Tibial artery (tissue), 4 donors: ENCODE results near the gene SMIM27.
"Not testable (repeated sequence)": the region's sequence is repeated elsewhere in the genome, so short reads cannot be mapped to it uniquely, and the experiment has no call there.

Source experiments
- DNase-seq, 2 donors: peaks; one replicate each; pipeline ENCODE4 v3.0.0-alpha.2; 2019
- H3K27ac ChIP-seq, 2 donors: fragments of 200-600 bp; sonication (generic) in 1 of 2; 1 replicate in 1 of 2; 2 replicates in 1 of 2; pipeline ENCODE4 v1.5.1; 2018 to 2019; ENCODE audit warnings: mild to moderate bottlenecking in 1 of 2
- H3K27me3 ChIP-seq, 2 donors: fragments of 200-600 bp; sonication (generic) in 1 of 2; one replicate each; pipeline versions ENCODE4 v1.5.1 to v1.6.0; 2016 to 2019
- H3K36me3 ChIP-seq, 3 donors: fragments of 200-600 bp; sonication (generic) in 2 of 3; one replicate each; pipeline ENCODE4 v1.5.1; 2016 to 2019; ENCODE audit warnings: mild to moderate bottlenecking in 2 of 3
- H3K4me1 ChIP-seq, 4 donors: fragments of 200-600 bp; sonication (generic) in 2 of 4; 1 replicate in 3 of 4; 2 replicates in 1 of 4; pipeline ENCODE4 v1.5.1; 2016 to 2019
- H3K4me3 ChIP-seq, 2 donors: fragments of 200-600 bp; sonication (generic) in 1 of 2; 1 replicate in 1 of 2; 2 replicates in 1 of 2; pipeline ENCODE4 v1.5.1; 2018 to 2019; ENCODE audit warnings: mild to moderate bottlenecking in 2 of 2
- H3K9me3 ChIP-seq, 3 donors: fragments of 200-600 bp; sonication (generic) in 1 of 3; one replicate each; pipeline ENCODE4 v1.5.1; 2016 to 2019
- intact Hi-C: fragments of 100-400 bp; cut with DNase I; formaldehyde crosslinking; loops from one replicate; pipeline ENCODE4 v1.15.0; 2023; ENCODE audit warnings: low total_unique reads
- TF ChIP-seq, protein P1 (sequence below), 2 experiments: fragments of 200-600 bp in 1 of 2; fragments of 450-650 bp in 1 of 2; IDR thresholded peaks; one replicate each; pipeline ENCODE4 v1.5.1; 2017 to 2019; ENCODE audit warnings: antibody characterized with exemption in 2 of 2, mild to moderate bottlenecking in 1 of 2, moderate library complexity in 1 of 2

Gene SMIM27

DNA sequence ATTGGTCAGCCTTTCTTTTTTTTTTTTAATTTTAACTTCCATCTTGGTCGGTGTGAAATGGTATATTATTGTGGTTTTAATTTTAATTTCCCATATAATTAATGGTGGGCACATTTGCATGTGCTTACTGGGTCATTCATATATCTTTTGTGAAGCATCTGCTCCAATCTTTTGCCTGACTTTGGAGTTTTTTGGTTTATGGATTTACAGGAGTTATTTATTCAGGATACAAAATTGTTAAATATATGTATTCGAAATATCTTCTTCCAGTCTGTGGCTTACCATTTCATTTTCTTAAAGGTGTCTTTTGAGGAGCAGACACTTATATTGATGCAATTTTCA lies 25.4 kb upstream of the SMIM27 start:
- Histone ChIP-seq H3K9me3 (peaks cover 0 to 2% (median 0%) of the 10 kb centered on the region in 3 donors), H3K4me1 (peaks cover 0 to 36% (median 15%) of the 10 kb centered on the region in 4 donors), H3K27me3 (no peaks in the 10 kb centered on the region), H3K27ac (peak overlapping the region; percentile 82 to 85), H3K4me3 (peak overlapping the region; percentile 61 to 62), H3K36me3 (no peaks in the 10 kb centered on the region)
- intact Hi-C loops, result no loop called here
- DNase-seq, result no peak
- TF ChIP-seq, protein P1, sequence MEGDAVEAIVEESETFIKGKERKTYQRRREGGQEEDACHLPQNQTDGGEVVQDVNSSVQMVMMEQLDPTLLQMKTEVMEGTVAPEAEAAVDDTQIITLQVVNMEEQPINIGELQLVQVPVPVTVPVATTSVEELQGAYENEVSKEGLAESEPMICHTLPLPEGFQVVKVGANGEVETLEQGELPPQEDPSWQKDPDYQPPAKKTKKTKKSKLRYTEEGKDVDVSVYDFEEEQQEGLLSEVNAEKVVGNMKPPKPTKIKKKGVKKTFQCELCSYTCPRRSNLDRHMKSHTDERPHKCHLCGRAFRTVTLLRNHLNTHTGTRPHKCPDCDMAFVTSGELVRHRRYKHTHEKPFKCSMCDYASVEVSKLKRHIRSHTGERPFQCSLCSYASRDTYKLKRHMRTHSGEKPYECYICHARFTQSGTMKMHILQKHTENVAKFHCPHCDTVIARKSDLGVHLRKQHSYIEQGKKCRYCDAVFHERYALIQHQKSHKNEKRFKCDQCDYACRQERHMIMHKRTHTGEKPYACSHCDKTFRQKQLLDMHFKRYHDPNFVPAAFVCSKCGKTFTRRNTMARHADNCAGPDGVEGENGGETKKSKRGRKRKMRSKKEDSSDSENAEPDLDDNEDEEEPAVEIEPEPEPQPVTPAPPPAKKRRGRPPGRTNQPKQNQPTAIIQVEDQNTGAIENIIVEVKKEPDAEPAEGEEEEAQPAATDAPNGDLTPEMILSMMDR (IDR thresholded peaks at IDR 0.05), result no peak

DNA sequence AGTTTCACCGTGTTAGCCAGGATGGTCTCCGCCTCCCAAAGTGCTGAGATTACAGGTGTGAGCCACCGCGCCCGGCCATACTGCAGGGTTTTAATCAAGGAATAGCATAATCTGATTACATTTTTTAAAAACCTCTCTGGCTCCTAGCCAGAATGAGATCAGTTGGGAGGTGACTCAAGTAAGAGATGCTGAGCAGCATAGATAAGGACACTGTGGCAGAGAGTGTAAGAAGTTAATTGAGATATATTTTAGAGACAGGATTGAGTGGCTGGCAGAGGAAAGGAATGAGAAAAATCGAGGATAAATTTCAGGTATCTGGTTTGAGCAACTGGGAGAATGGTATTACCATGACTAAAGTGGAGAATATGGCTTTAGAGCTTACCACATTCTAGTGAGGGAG lies 18.8 kb upstream of the SMIM27 start:
- intact Hi-C loops, result no loop called here
- TF ChIP-seq, protein P1 (IDR thresholded peaks at IDR 0.05), result no peak
- no peaks in the 10 kb centered on the region for H3K4me1 ChIP-seq
- no peak overlapping the region for H3K4me3 ChIP-seq
- no peak overlapping the region for H3K27ac ChIP-seq
- H3K36me3 ChIP-seq, result no peaks in the 10 kb centered on the region
- DNase-seq, result no peak
- peaks cover 0 to 2% (median 0%) of the 10 kb centered on the region in 3 donors for H3K9me3 ChIP-seq
- H3K27me3 ChIP-seq, result no peaks in the 10 kb centered on the region

DNA sequence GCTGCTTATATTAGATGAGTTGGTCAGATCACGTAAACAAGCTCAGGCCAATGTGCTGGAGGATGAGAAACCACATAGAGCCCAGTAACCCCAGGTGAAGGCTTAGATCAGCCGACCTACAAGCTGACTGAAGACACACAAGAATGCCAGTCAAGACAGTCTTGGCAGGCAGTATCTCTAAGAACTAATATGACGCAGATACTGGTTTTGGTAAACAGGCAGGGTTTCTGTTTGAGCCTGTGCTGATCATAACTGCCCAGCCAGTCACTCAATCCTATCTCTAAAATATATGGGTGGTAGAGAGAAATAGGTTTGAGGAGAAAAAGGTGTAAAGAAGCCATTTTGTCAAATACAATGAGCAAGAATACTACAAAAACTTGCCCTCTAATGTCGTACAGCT lies 18.3 kb upstream of the SMIM27 start:
- intact Hi-C loops, result no loop called here
- no peak overlapping the region for H3K4me3 ChIP-seq
- no peak overlapping the region for H3K27ac ChIP-seq
- no peaks in the 10 kb centered on the region for H3K36me3 ChIP-seq
- no peak for DNase-seq
- peaks cover 0 to 2% (median 0%) of the 10 kb centered on the region in 3 donors for H3K9me3 ChIP-seq
- no peaks in the 10 kb centered on the region for H3K27me3 ChIP-seq
- TF ChIP-seq, protein P1 (IDR thresholded peaks at IDR 0.05), result no peak
- H3K4me1 ChIP-seq, result no peaks in the 10 kb centered on the region

DNA sequence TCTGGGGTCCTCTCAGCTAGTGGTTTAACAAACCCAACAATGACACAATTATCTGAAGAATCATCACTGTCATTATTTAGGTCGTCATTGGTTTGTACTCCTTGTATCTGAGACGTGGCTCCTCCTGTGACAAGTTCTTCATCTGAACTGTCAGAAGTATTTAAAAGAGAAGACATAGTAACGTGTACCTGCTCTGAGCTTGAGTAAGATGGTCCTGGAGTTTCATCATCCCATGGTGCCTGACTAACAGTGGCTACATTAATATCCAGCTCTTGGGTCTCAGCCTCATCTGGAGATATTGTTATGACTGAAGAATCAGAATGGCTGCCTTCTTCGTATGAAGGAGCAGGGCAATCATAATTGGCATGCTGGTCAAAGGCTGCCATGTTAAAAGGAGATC lies 9.1 kb upstream of the SMIM27 start:
- Histone ChIP-seq H3K9me3 (no peaks in the 10 kb centered on the region), H3K4me3 (no peak overlapping the region), H3K4me1 (peaks cover 0 to 22% (median 0%) of the 10 kb centered on the region in 4 donors), H3K36me3 (peaks cover 10 to 25% (median 21%) of the 10 kb centered on the region in 3 donors), H3K27me3 (no peaks in the 10 kb centered on the region), H3K27ac (no peak overlapping the region)
- no peak for DNase-seq
- intact Hi-C loops, result no loop called here
- TF ChIP-seq, protein P1 (IDR thresholded peaks at IDR 0.05), result no peak

DNA sequence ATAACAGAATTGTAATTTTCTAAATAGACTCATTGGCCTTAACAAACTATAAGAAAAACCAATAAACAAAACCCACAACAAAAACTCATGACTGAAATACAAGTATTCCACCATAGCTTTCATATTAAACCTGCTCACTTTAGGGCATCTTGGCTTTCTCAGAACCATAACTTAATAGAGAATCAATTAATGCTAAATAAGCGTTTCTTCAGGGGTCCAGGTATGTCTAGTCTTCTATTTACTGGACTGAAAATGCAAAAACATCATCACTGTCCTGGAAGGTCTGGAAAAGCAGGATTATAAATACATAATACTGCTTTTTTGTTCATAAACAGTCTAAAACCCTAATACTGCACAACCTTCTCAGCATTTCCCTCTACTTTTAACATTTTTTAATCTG lies 6.2 kb upstream of the SMIM27 start:
- H3K36me3 ChIP-seq, result peaks cover 10 to 21% (median 20%) of the 10 kb centered on the region in 3 donors
- TF ChIP-seq, protein P1 (IDR thresholded peaks at IDR 0.05), result no peak
- H3K4me3 ChIP-seq, result no peak overlapping the region
- H3K27me3 ChIP-seq, result no peaks in the 10 kb centered on the region
- no peaks in the 10 kb centered on the region for H3K9me3 ChIP-seq
- DNase-seq, result no peak
- H3K4me1 ChIP-seq, result peaks cover 0 to 40% (median 11%) of the 10 kb centered on the region in 4 donors
- H3K27ac ChIP-seq, result no peak overlapping the region
- intact Hi-C loops, result no loop called here

DNA sequence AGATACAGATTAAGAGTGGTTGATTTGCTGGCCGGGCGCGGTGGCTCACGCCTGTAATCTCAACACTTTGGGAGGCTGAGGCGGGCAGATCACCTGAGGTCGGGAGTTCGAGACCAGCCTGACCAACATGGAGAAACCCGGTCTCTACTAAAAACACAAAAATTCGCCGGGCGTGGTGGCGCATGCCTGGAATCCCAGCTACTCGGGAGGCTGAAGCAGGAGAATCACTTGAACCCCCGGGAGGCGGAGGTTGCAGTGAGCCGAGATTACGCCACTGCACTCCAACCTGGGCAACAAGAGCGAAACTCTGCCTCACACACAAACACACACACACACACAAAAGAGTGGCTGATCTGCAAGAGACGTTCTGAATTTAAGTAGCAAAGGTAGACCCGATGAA lies 3.9 kb upstream of the SMIM27 start:
- intact Hi-C loops, H3K27me3 ChIP-seq, H3K4me3 ChIP-seq, DNase-seq, H3K9me3 ChIP-seq, H3K27ac ChIP-seq: not testable (repeated sequence)
- peaks cover 4 to 13% (median 10%) of the 10 kb centered on the region in 3 donors for H3K36me3 ChIP-seq
- H3K4me1 ChIP-seq, result peaks cover 0 to 47% (median 14%) of the 10 kb centered on the region in 4 donors
